ENCODE measurements around the gene SCNM1. TPM values are rescaled to one million over a fixed set of nuclear protein-coding genes. Genes with fewer than 3 reads are reported as not detected.
"Not testable (repeated sequence)": the region's sequence is repeated elsewhere in the genome, so short reads cannot be mapped to it uniquely, and the experiment has no call there.

The SCNM1 gene
- total and polyA plus RNA-seq, 4 donors: 4.8 to 14.3 (median 10.5) TPM

DNA sequence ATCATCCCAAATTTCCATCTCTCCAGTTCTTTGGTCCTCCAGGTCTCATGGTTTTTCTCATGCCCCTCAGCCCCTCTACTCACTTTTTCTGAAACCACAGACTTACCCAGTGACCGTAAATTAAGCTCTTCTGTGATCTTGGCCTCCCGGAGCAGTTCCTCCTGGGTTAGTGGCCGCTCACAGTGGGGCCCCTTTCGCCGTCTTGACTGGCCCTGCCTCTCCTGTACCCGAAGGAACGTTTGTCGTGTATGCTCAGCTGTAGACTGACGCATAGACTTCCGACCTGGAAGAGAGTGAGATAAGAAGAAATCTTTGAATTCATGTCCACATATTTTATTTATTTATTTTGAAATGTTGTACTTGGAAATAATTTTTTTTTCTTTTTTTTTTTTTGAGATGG is 18.3 kb downstream of the SCNM1 start:
- H3K36me3 ChIP-seq (ENCODE audit: control insufficient read depth in 4 of 4, insufficient read depth in 3 of 4, low read depth in 1 of 4, low read length in 3 of 4): peaks cover 9 to 47% (median 32%) of the 10 kb centered on the region in 4 donors
- H3K27me3 ChIP-seq (ENCODE audit: control insufficient read depth in 4 of 4, insufficient read depth in 4 of 4, low read length in 3 of 4): no peaks in the 10 kb centered on the region
- H3K9me3 ChIP-seq (ENCODE audit: control insufficient read depth in 4 of 4, low read length in 3 of 4): no peaks in the 10 kb centered on the region
- no peak overlapping the region for H3K9ac ChIP-seq (ENCODE audit: low read depth in 1 of 2, low read length in 2 of 2)
- 96% methylated on average over 10 of the region's 10 CpGs for WGBS
- H3K4me1 ChIP-seq (ENCODE audit: control insufficient read depth in 4 of 4, insufficient read depth in 4 of 4, low read length in 3 of 4): peaks cover 1 to 10% (median 8%) of the 10 kb centered on the region in 4 donors
- no peak overlapping the region for H3K27ac ChIP-seq (ENCODE audit: low read depth in 1 of 2, low read length in 2 of 2)
- TF ChIP-seq, protein P1, sequence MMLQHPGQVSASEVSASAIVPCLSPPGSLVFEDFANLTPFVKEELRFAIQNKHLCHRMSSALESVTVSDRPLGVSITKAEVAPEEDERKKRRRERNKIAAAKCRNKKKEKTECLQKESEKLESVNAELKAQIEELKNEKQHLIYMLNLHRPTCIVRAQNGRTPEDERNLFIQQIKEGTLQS (IDR thresholded peaks at IDR 0.05): no peak
- TF ChIP-seq, protein P2, sequence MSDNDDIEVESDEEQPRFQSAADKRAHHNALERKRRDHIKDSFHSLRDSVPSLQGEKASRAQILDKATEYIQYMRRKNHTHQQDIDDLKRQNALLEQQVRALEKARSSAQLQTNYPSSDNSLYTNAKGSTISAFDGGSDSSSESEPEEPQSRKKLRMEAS (IDR thresholded peaks at IDR 0.05): no peak
- TF ChIP-seq TAF1 (conservative IDR thresholded peaks at IDR 0.05) (no peak), GABPA (IDR thresholded peaks at IDR 0.05 in 1 of 2, conservative IDR thresholded peaks at IDR 0.05 in 1 of 2) (no peak), HNF4A (conservative IDR thresholded peaks at IDR 0.05) (no peak), YY1 (IDR thresholded peaks at IDR 0.05) (no peak), HNF4G (IDR thresholded peaks at IDR 0.05) (no peak), FOXA2 (IDR thresholded peaks at IDR 0.05) (no peak), EGR1 (IDR thresholded peaks at IDR 0.05; ENCODE audit: low read depth in 2 of 2) (no peak), RXRA (IDR thresholded peaks at IDR 0.05) (no peak), RAD21 (IDR thresholded peaks at IDR 0.05) (no peak)
- DNase-seq (ENCODE audit: low spot score): no peak
- H3K4me3 ChIP-seq (ENCODE audit: low read depth in 1 of 3, low read length in 3 of 3): no peak overlapping the region

DNA sequence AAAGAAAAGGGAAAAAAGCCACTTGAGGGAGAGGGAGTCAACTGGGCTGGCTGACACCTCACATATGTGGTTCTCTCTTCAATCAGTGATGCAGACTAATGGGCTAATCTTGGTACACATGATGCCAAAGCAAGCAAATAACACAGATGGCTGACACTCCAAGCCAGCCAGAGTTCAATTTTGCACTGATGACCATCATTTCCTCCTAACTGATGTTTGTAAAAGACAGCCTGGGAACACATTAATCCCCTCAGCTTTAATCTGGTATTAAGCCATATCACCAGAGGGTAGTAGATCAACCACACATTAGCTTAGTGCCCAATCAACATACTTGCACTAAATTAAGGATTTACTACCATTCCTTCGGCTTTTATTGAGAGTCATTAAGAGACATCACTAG is 21.3 kb downstream of the SCNM1 start:
- DNase-seq (ENCODE audit: low spot score): no peak
- Histone ChIP-seq H3K27ac (ENCODE audit: low read depth in 1 of 2, low read length in 2 of 2) (no peak overlapping the region), H3K4me3 (ENCODE audit: low read depth in 1 of 3, low read length in 3 of 3) (no peak overlapping the region), H3K4me1 (ENCODE audit: control insufficient read depth in 4 of 4, insufficient read depth in 4 of 4, low read length in 3 of 4) (peaks cover 1 to 14% (median 11%) of the 10 kb centered on the region in 4 donors), H3K9me3 (ENCODE audit: control insufficient read depth in 4 of 4, low read length in 3 of 4) (no peaks in the 10 kb centered on the region), H3K9ac (ENCODE audit: low read depth in 1 of 2, low read length in 2 of 2) (no peak overlapping the region), H3K27me3 (ENCODE audit: control insufficient read depth in 4 of 4, insufficient read depth in 4 of 4, low read length in 3 of 4) (no peaks in the 10 kb centered on the region), H3K36me3 (ENCODE audit: control insufficient read depth in 4 of 4, insufficient read depth in 3 of 4, low read depth in 1 of 4, low read length in 3 of 4) (peaks cover 6 to 29% (median 21%) of the 10 kb centered on the region in 4 donors)
- TF ChIP-seq FOXA1 (IDR thresholded peaks at IDR 0.05) (no peak), JUND (IDR thresholded peaks at IDR 0.05) (no peak), TAF1 (conservative IDR thresholded peaks at IDR 0.05) (no peak), FOXA2 (IDR thresholded peaks at IDR 0.05) (no peak), HNF4A (conservative IDR thresholded peaks at IDR 0.05) (no peak), RXRA (IDR thresholded peaks at IDR 0.05) (no peak), NR2F2 (IDR thresholded peaks at IDR 0.05) (no peak), SP1 (IDR thresholded peaks at IDR 0.05) (no peak), EGR1 (IDR thresholded peaks at IDR 0.05; ENCODE audit: low read depth in 2 of 2) (no peak)
- TF ChIP-seq, protein P3, sequence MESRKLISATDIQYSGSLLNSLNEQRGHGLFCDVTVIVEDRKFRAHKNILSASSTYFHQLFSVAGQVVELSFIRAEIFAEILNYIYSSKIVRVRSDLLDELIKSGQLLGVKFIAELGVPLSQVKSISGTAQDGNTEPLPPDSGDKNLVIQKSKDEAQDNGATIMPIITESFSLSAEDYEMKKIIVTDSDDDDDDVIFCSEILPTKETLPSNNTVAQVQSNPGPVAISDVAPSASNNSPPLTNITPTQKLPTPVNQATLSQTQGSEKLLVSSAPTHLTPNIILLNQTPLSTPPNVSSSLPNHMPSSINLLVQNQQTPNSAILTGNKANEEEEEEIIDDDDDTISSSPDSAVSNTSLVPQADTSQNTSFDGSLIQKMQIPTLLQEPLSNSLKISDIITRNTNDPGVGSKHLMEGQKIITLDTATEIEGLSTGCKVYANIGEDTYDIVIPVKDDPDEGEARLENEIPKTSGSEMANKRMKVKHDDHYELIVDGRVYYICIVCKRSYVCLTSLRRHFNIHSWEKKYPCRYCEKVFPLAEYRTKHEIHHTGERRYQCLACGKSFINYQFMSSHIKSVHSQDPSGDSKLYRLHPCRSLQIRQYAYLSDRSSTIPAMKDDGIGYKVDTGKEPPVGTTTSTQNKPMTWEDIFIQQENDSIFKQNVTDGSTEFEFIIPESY (IDR thresholded peaks at IDR 0.05): no peak
- TF ChIP-seq, protein P2 (IDR thresholded peaks at IDR 0.05): no peak
- TF ChIP-seq, protein P4, sequence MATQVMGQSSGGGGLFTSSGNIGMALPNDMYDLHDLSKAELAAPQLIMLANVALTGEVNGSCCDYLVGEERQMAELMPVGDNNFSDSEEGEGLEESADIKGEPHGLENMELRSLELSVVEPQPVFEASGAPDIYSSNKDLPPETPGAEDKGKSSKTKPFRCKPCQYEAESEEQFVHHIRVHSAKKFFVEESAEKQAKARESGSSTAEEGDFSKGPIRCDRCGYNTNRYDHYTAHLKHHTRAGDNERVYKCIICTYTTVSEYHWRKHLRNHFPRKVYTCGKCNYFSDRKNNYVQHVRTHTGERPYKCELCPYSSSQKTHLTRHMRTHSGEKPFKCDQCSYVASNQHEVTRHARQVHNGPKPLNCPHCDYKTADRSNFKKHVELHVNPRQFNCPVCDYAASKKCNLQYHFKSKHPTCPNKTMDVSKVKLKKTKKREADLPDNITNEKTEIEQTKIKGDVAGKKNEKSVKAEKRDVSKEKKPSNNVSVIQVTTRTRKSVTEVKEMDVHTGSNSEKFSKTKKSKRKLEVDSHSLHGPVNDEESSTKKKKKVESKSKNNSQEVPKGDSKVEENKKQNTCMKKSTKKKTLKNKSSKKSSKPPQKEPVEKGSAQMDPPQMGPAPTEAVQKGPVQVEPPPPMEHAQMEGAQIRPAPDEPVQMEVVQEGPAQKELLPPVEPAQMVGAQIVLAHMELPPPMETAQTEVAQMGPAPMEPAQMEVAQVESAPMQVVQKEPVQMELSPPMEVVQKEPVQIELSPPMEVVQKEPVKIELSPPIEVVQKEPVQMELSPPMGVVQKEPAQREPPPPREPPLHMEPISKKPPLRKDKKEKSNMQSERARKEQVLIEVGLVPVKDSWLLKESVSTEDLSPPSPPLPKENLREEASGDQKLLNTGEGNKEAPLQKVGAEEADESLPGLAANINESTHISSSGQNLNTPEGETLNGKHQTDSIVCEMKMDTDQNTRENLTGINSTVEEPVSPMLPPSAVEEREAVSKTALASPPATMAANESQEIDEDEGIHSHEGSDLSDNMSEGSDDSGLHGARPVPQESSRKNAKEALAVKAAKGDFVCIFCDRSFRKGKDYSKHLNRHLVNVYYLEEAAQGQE (IDR thresholded peaks at IDR 0.05): no peak
- TF ChIP-seq, protein P5, sequence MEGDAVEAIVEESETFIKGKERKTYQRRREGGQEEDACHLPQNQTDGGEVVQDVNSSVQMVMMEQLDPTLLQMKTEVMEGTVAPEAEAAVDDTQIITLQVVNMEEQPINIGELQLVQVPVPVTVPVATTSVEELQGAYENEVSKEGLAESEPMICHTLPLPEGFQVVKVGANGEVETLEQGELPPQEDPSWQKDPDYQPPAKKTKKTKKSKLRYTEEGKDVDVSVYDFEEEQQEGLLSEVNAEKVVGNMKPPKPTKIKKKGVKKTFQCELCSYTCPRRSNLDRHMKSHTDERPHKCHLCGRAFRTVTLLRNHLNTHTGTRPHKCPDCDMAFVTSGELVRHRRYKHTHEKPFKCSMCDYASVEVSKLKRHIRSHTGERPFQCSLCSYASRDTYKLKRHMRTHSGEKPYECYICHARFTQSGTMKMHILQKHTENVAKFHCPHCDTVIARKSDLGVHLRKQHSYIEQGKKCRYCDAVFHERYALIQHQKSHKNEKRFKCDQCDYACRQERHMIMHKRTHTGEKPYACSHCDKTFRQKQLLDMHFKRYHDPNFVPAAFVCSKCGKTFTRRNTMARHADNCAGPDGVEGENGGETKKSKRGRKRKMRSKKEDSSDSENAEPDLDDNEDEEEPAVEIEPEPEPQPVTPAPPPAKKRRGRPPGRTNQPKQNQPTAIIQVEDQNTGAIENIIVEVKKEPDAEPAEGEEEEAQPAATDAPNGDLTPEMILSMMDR (IDR thresholded peaks at IDR 0.05; ENCODE audit: low read depth, low read length, missing input control): no peak
- 87% methylated on average over 1 of the region's 1 CpG for WGBS

DNA sequence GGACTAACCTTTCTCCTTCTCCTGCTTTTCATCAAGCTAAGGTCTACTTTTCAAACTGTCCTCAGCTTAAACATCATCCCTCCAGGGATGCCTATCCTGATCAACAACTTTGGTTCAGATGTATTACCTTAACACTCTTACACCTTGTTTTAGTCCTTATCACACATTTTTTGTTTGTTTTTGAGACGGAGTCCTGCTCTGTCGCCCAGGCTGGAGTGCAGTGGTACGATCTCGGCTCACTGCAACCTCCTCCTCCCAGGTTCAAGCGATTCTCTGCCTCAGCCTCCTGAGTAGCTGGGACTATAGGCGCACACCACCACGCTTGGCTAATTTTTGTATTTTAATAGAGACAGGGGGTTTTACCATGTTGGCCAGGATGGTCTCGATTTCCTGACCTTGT is 22.7 kb downstream of the SCNM1 start:
- H3K27me3 ChIP-seq (ENCODE audit: control insufficient read depth in 4 of 4, insufficient read depth in 4 of 4, low read length in 3 of 4); H3K27ac ChIP-seq (ENCODE audit: low read depth in 1 of 2, low read length in 2 of 2); H3K9me3 ChIP-seq (ENCODE audit: control insufficient read depth in 4 of 4, low read length in 3 of 4); H3K4me3 ChIP-seq (ENCODE audit: low read depth in 1 of 3, low read length in 3 of 3); DNase-seq (ENCODE audit: low spot score): not testable (repeated sequence)
- Histone ChIP-seq H3K4me1 (ENCODE audit: control insufficient read depth in 4 of 4, insufficient read depth in 4 of 4, low read length in 3 of 4) (peaks cover 1 to 14% (median 11%) of the 10 kb centered on the region in 4 donors), H3K9ac (ENCODE audit: low read depth in 1 of 2, low read length in 2 of 2) (peak overlapping the region in 1 of 2 donors; percentile 57), H3K36me3 (ENCODE audit: control insufficient read depth in 4 of 4, insufficient read depth in 3 of 4, low read depth in 1 of 4, low read length in 3 of 4) (peaks cover 1 to 19% (median 14%) of the 10 kb centered on the region in 4 donors)
- WGBS: 67% methylated on average over 8 of the region's 8 CpGs

All from liver (tissue), 9 donors.